HG02981 (cell line): ENCODE results near the gene TMEM18.
"Not testable (repeated sequence)": the region's sequence is repeated elsewhere in the genome, so short reads cannot be mapped to it uniquely, and the experiment has no call there.

Experiments
- ATAC-seq: cut with Tn5 transposase; IDR thresholded peaks from one replicate; pipeline ENCODE4 v1.9.1; 2021; ENCODE audit warnings: mild to moderate bottlenecking, moderate library complexity; ENCODE audit not compliant: unreplicated experiment

Gene TMEM18

GRCh38 chr2:677056-677958 lies at the start of gene TMEM18:
TSS of gene TMEM18 (minus strand) at chr2:677406. CDS start at chr2:677345, 61 bp downstream.
- peak; percentile 42 for ATAC-seq

- ATAC-seq = peak; percentile 52
Observed at GRCh38 chr2:726169-726568, 49.0 kb upstream of the TMEM18 start.

- no peak for ATAC-seq
Observed at GRCh38 chr2:725468-725867, 48.3 kb upstream of the TMEM18 start.

- ATAC-seq = no peak
Observed at GRCh38 chr2:723761-724160, 46.6 kb upstream of the TMEM18 start.

GRCh38 chr2:720842-721241 lies 43.6 kb upstream of the TMEM18 start:
- no peak for ATAC-seq

GRCh38 chr2:719734-720133 lies 42.5 kb upstream of the TMEM18 start:
- ATAC-seq = no peak

GRCh38 chr2:719191-719590 lies 42.0 kb upstream of the TMEM18 start:
- ATAC-seq = no peak

- ATAC-seq = no peak
Observed at GRCh38 chr2:717661-718060, 40.5 kb upstream of the TMEM18 start.

GRCh38 chr2:715854-716560 lies 38.8 kb upstream of the TMEM18 start:
- ATAC-seq = no peak

GRCh38 chr2:715038-715437 lies 37.8 kb upstream of the TMEM18 start:
- no peak for ATAC-seq

- peak; percentile 97 for ATAC-seq
Observed at GRCh38 chr2:714005-714741, 37.0 kb upstream of the TMEM18 start.

GRCh38 chr2:710867-711665 lies 33.9 kb upstream of the TMEM18 start:
- no peak for ATAC-seq

GRCh38 chr2:709138-709765 lies 32.0 kb upstream of the TMEM18 start:
- ATAC-seq = no peak

GRCh38 chr2:708667-709066 lies 31.5 kb upstream of the TMEM18 start:
- ATAC-seq = no peak

GRCh38 chr2:705971-706511 lies 28.8 kb upstream of the TMEM18 start:
- peak; percentile 96 for ATAC-seq

- not testable (repeated sequence) for ATAC-seq
Observed at GRCh38 chr2:702765-703164, 25.6 kb upstream of the TMEM18 start.

GRCh38 chr2:696999-697627 lies 19.9 kb upstream of the TMEM18 start:
- ATAC-seq = no peak

- ATAC-seq = peak; percentile 100
Observed at GRCh38 chr2:696463-696862, 19.3 kb upstream of the TMEM18 start.

GRCh38 chr2:694906-695510 lies 17.8 kb upstream of the TMEM18 start:
- ATAC-seq = no peak
